ENCODE data around the gene FAT2.

The FAT2 gene

GRCh38 chr5:151553130-151553670 is 37.9 kb downstream of the FAT2 start:
- no peak for DNase-seq

- DNase-seq = no peak
Observed at GRCh38 chr5:151551985-151552384, 39.1 kb downstream of the FAT2 start.

DNA sequence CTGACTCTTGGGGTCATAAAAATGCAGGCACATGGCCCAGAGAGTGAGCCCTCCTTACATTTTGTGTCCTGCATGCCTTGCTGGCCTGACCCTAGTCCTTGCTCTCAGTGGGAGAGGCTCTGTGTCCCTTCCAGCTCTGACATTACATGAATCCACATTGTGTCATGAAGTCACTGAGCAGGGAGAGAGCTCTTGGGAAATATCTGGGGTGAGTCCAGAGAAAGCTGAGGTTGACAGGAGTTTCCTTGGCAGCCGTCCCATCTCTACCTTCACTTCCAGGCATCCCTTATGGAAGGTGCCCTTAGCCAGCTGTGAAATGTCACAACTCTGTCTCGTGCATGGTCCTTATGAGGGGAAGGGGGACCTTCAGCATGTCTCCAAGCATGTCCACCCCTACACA is 41.0 kb downstream of the FAT2 start:
- DNase-seq = no peak

DNA sequence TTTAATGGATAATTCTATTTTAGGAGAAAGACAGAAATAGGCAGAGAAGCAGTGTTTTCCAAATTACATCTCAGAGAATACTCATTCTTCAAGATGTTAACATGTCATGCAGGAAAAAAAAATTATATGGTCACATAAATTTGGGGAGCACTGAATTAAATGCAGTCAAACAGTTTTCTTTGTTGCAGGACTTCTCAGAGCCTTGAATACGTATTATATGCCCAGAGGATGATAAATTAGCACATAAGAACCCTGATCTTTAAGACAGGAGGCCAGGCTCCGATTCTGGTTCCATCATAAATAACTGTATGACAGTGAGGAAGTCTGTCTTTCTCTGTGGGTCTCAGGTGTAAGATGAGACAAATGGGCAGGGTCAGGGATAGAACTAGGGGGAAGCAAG is 41.4 kb downstream of the FAT2 start:
- DNase-seq = no peak

DNA sequence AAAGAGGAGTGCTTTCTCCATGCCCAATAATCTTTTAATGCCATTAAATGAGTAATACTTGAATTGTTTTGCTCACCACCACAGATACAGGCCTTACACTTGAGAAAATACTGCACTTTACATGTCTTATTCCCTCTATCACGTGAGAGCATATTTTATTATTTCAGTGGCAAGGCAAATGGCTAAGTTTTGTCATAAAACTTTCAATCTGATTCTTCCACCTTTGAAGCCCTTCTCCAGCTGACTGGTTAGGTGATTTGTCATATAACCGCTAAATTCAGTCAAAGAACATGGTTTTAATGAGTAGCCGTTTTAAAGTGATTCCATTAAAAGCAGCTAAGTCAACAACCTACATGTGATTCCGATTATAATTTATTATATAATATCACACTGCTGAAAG is 43.8 kb downstream of the FAT2 start:
- no peak for DNase-seq

- DNase-seq = no peak
Observed at GRCh38 chr5:151541571-151541970, 49.6 kb downstream of the FAT2 start.
